ENCODE data around the gene WWC1. TPM values are rescaled to one million over a fixed set of nuclear protein-coding genes. Genes with fewer than 3 reads are reported as not detected.
A peak's percentile ranks its signal among the peaks of the same experiment; 100 is the strongest.

The WWC1 gene
- total and polyA plus RNA-seq, 2 experiments from 2014 or later, result 27.6 to 27.8 TPM

DNA sequence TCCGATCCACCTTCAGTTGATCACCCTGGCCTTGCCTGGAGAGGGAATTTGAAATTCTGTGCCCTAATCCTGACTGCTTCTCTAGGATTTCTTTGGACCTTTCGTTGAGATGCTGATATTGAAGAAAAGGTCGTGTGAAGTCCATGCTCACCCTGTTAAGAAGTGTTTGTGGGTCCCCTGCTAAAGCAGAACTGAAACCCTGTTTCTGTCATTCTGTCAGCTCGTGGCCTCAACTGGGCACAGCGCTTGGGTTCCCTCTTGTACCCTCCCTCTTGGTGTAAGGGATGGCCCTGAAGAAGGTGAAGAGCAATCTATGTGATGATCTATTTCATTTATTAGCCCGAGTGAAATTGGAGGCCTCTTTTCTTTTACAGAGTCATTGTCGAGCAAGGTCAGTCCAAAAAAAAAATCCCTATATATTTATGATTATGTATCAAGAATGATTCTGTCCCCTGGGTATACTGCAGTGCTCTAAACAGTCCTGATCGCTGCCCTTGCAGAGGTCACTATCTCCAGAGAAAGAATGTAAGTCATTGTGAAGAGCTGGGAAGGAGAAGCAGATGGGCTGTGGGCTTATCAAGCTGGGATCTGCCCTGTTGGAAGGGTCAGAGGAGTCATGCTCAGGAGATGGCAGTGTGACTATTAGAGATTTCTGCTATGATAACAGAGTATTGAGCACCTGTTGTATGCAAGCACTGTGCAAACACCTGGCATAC lies 56.1 kb downstream of the WWC1 start:
- Histone ChIP-seq H3K9me3 (ENCODE audit: low read depth) (no peaks in the 10 kb centered on the region), H3K79me2 (peaks cover 73% of the 10 kb centered on the region), H3K36me3 (replicated peaks; ENCODE audit: insufficient read depth, low read depth) (no peaks in the 10 kb centered on the region), H3K4me1 (ENCODE audit: insufficient read depth) (peaks cover 24% of the 10 kb centered on the region), H3K4me3 (no peak overlapping the region), H2AFZ (no peak overlapping the region), H3K9me2 (replicated peaks; ENCODE audit: insufficient read depth) (no peaks in the 10 kb centered on the region), H4K20me1 (ENCODE audit: insufficient read depth, poor library complexity, severe bottlenecking) (peaks cover 9% of the 10 kb centered on the region), H3K27ac (peak overlapping the region; percentile 27), H3K4me2 (peak overlapping the region; percentile 57), H3K27me3 (no peaks in the 10 kb centered on the region)
- no peak for DNase-seq (ENCODE audit: low spot score)
- TF ChIP-seq EZH2phosphoT487 (IDR thresholded peaks at IDR 0.05; ENCODE audit: low read depth, severe bottlenecking, unreplicated experiment) (no peak), EZH2 (IDR thresholded peaks at IDR 0.05; ENCODE audit: borderline replicate concordance) (no peak)
- TF ChIP-seq, protein P1, sequence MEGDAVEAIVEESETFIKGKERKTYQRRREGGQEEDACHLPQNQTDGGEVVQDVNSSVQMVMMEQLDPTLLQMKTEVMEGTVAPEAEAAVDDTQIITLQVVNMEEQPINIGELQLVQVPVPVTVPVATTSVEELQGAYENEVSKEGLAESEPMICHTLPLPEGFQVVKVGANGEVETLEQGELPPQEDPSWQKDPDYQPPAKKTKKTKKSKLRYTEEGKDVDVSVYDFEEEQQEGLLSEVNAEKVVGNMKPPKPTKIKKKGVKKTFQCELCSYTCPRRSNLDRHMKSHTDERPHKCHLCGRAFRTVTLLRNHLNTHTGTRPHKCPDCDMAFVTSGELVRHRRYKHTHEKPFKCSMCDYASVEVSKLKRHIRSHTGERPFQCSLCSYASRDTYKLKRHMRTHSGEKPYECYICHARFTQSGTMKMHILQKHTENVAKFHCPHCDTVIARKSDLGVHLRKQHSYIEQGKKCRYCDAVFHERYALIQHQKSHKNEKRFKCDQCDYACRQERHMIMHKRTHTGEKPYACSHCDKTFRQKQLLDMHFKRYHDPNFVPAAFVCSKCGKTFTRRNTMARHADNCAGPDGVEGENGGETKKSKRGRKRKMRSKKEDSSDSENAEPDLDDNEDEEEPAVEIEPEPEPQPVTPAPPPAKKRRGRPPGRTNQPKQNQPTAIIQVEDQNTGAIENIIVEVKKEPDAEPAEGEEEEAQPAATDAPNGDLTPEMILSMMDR (IDR thresholded peaks at IDR 0.05; ENCODE audit: poor library complexity), result no peak
- 80% methylated on average over 8 of the region's 8 CpGs for WGBS (ENCODE audit: low lambda C conversion rate, missing lambda C conversion rate)

DNA sequence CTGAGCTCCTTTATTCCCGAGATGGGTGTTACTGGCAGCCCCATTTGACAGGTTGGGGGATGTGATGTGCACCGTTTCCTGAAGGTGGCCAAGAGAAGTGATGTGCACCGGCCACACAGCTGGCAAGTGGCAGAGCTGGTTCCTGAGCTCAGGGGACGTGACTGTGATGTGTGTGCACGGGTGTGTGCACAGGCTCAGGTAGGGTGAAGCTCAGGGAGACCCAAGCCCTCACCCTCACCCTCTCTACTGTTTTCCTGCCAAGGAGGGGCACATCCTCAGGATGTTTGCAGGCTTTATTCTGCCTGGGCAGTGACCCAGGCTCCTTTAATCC lies 56.6 kb downstream of the WWC1 start:
- DNase-seq (ENCODE audit: low spot score), result no peak
- no peaks in the 10 kb centered on the region for H3K27me3 ChIP-seq
- H2AFZ ChIP-seq, result no peak overlapping the region
- peaks cover 24% of the 10 kb centered on the region for H3K4me1 ChIP-seq (ENCODE audit: insufficient read depth)
- H3K9me2 ChIP-seq (replicated peaks; ENCODE audit: insufficient read depth), result no peaks in the 10 kb centered on the region
- peaks cover 9% of the 10 kb centered on the region for H4K20me1 ChIP-seq (ENCODE audit: insufficient read depth, poor library complexity, severe bottlenecking)
- TF ChIP-seq EZH2phosphoT487 (IDR thresholded peaks at IDR 0.05; ENCODE audit: low read depth, severe bottlenecking, unreplicated experiment), result no peak
- no peak for TF ChIP-seq EZH2 (IDR thresholded peaks at IDR 0.05; ENCODE audit: borderline replicate concordance)
- TF ChIP-seq, protein P1 (IDR thresholded peaks at IDR 0.05; ENCODE audit: poor library complexity), result no peak
- WGBS (ENCODE audit: low lambda C conversion rate, missing lambda C conversion rate), result 66% methylated on average over 5 of the region's 5 CpGs
- H3K9me3 ChIP-seq (ENCODE audit: low read depth), result no peaks in the 10 kb centered on the region
- H3K79me2 ChIP-seq, result peaks cover 78% of the 10 kb centered on the region
- no peaks in the 10 kb centered on the region for H3K36me3 ChIP-seq (replicated peaks; ENCODE audit: insufficient read depth, low read depth)
- no peak overlapping the region for H3K27ac ChIP-seq
- H3K4me2 ChIP-seq, result no peak overlapping the region
- H3K4me3 ChIP-seq, result no peak overlapping the region

DNA sequence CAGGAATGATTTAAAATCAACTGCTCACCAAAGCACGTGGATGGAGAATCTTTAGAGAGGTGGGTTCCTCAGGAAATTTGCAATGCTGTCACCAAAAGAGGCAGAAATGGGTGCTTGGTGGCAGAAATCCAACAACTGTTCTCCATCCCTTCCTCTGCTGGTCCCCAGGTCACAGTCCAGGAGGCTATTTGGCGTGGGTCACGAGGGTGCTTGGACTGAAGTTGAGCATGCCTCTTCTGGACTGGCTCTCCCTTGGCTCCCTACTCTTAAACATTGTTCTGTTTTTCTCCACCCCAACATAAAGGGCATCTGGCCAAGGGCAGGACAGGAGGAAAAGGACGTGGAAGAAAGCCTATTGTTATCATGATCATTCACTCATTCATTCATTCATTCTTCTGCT lies 58.9 kb downstream of the WWC1 start:
- no peak overlapping the region for H3K4me3 ChIP-seq
- no peak overlapping the region for H2AFZ ChIP-seq
- H4K20me1 ChIP-seq (ENCODE audit: insufficient read depth, poor library complexity, severe bottlenecking), result peaks cover 9% of the 10 kb centered on the region
- no peaks in the 10 kb centered on the region for H3K36me3 ChIP-seq (replicated peaks; ENCODE audit: insufficient read depth, low read depth)
- H3K4me1 ChIP-seq (ENCODE audit: insufficient read depth), result peaks cover 20% of the 10 kb centered on the region
- H3K27ac ChIP-seq, result no peak overlapping the region
- H3K79me2 ChIP-seq, result peaks cover 84% of the 10 kb centered on the region
- no peaks in the 10 kb centered on the region for H3K27me3 ChIP-seq
- 93% methylated on average over 4 of the region's 4 CpGs for WGBS (ENCODE audit: low lambda C conversion rate, missing lambda C conversion rate)
- TF ChIP-seq, protein P1 (IDR thresholded peaks at IDR 0.05; ENCODE audit: poor library complexity), result no peak
- TF ChIP-seq EZH2phosphoT487 (IDR thresholded peaks at IDR 0.05; ENCODE audit: low read depth, severe bottlenecking, unreplicated experiment), result no peak
- TF ChIP-seq EZH2 (IDR thresholded peaks at IDR 0.05; ENCODE audit: borderline replicate concordance), result no peak
- H3K4me2 ChIP-seq, result no peak overlapping the region
- no peaks in the 10 kb centered on the region for H3K9me3 ChIP-seq (ENCODE audit: low read depth)
- DNase-seq (ENCODE audit: low spot score), result no peak
- H3K9me2 ChIP-seq (replicated peaks; ENCODE audit: insufficient read depth), result no peaks in the 10 kb centered on the region
